BE2C (cell line): ENCODE results near the gene TBL2.
"Not testable (repeated sequence)": the region's sequence is repeated elsewhere in the genome, so short reads cannot be mapped to it uniquely, and the experiment has no call there.

Source experiments
- DNase-seq: peaks from one replicate; pipeline ENCODE4 v3.0.0-alpha.2; 2020
- H3K27me3 ChIP-seq: fragments of 250-450 bp; sonication (Bioruptor Pico); 2 replicates; pipeline ENCODE4 v1.5.1; 2020; ENCODE audit warnings: mild to moderate bottlenecking
- H3K36me3 ChIP-seq: fragments of 250-450 bp; sonication (Bioruptor Pico); 2 replicates; pipeline ENCODE4 v1.5.1; 2020; ENCODE audit warnings: mild to moderate bottlenecking
- H3K4me1 ChIP-seq: fragments of 250-450 bp; sonication (Bioruptor Pico); 2 replicates; pipeline ENCODE4 v1.5.1; 2020
- H3K4me3 ChIP-seq: 2 replicates; pipeline ENCODE4 v1.5.1; 2011; ENCODE audit warnings: low read depth, low read length
- H3K9me3 ChIP-seq: fragments of 250-450 bp; sonication (Bioruptor Pico); 2 replicates; pipeline ENCODE4 v1.5.1; 2020
- TF ChIP-seq, protein P1 (sequence below): IDR thresholded peaks from 2 replicates; pipeline ENCODE4 v1.5.1; 2012; ENCODE audit warnings: mild to moderate bottlenecking, low read depth, low read length

Gene TBL2

DNA sequence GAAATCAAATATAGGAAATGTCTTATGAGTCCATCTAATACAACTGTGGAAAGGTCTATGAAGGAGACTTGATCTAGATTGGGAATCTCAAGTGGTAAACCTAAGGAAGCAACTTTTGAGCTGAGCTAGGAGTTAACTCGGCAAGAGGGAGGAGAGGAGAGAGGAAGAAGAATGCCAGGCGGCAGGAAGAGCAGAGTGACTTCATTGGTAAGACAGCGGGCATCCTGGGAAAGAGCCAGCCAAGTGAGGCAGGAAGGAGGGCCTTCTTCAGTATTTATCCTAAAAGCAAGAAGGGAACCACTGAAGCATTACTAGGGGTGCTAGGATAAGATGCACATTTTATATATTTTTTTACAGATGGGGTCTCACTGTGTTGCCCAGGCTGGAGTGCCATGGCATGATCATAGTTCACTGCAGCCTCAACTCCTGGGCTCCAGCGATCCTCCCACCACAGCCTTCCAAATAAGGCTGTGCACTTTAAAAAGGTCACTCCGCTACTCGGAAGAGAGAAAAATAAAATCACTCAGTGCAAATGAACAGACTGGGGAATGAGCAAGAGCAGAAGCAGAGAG, 22.9 kb downstream of the TBL2 start:
- Histone ChIP-seq H3K9me3 (no peaks in the 10 kb centered on the region), H3K4me1 (no peaks in the 10 kb centered on the region), H3K4me3 (no peak overlapping the region), H3K36me3 (peaks cover 17% of the 10 kb centered on the region), H3K27me3 (no peaks in the 10 kb centered on the region)
- TF ChIP-seq, protein P1, sequence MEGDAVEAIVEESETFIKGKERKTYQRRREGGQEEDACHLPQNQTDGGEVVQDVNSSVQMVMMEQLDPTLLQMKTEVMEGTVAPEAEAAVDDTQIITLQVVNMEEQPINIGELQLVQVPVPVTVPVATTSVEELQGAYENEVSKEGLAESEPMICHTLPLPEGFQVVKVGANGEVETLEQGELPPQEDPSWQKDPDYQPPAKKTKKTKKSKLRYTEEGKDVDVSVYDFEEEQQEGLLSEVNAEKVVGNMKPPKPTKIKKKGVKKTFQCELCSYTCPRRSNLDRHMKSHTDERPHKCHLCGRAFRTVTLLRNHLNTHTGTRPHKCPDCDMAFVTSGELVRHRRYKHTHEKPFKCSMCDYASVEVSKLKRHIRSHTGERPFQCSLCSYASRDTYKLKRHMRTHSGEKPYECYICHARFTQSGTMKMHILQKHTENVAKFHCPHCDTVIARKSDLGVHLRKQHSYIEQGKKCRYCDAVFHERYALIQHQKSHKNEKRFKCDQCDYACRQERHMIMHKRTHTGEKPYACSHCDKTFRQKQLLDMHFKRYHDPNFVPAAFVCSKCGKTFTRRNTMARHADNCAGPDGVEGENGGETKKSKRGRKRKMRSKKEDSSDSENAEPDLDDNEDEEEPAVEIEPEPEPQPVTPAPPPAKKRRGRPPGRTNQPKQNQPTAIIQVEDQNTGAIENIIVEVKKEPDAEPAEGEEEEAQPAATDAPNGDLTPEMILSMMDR = no peak
- DNase-seq = no peak

DNA sequence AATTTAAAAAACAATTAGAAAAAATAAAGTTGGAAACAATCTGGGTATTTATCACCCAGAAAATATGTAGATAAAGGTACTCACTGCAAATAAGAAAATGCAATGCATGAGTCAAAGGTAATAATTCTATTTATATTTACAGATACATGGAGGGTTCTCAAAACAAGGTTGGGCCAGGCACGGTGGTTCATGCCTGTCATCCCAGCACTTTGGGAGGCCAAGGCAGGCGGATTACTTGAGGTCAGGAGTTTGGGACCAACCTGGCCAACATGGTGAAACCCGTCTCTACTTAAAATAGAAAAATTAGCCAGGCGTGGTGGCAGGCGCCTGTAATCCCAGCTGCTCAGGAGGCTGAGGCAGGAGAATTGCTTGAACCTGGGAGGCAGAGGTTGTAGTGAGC, 28.3 kb downstream of the TBL2 start:
- peaks cover 48% of the 10 kb centered on the region for H3K36me3 ChIP-seq
- not testable (repeated sequence) for DNase-seq, H3K27me3 ChIP-seq, H3K4me3 ChIP-seq, H3K4me1 ChIP-seq, H3K9me3 ChIP-seq

DNA sequence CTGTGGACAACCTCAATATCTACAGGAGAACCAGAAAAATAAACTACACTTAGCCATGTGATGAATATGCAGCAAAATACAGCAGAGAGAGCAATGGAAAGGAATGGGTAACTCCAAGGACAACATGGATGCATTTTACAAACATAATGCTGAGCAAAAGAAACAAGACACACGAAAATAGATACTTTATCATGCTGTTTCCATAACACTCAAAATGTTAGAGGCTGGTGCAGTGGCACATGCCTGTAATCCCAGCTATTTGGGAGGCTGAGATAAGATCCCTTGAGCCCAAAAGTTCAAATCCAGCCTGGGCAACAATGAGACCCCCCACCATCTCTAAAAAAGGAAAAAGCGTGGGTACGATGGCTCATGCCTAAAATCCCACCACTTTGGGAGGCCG, 29.2 kb downstream of the TBL2 start:
- no peak for DNase-seq
- Histone ChIP-seq H3K9me3 (no peaks in the 10 kb centered on the region), H3K36me3 (peaks cover 48% of the 10 kb centered on the region), H3K4me1 (peaks cover 2% of the 10 kb centered on the region; the same call in 1 of the 2 replicates), H3K27me3 (no peaks in the 10 kb centered on the region), H3K4me3 (no peak overlapping the region)
- TF ChIP-seq, protein P1 = no peak

DNA sequence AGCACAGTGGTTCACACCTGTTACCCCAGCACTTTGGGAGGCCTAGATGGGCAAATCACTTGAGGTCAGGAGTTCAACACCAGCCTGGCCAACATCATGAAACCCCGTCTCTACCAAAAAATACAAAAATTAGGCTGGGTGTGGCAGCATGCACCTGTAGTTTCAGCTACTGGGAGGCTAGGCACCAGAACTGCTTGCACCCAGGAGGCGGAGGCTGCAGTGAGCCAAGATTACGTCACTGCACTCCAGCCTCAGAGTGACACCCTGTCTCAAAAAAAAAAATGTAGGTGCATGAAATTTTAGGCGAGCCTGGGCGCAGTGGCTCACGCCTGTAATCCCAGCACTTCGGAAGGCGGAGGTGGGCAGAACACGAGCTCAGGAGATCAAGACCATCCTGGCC, 30.5 kb downstream of the TBL2 start:
- H3K36me3 ChIP-seq = peaks cover 58% of the 10 kb centered on the region
- H3K4me1 ChIP-seq = peaks cover 2% of the 10 kb centered on the region; the same call in 1 of the 2 replicates
- TF ChIP-seq, protein P1 = no peak
- no peak for DNase-seq
- no peak overlapping the region for H3K4me3 ChIP-seq
- H3K27me3 ChIP-seq = no peaks in the 10 kb centered on the region
- H3K9me3 ChIP-seq = no peaks in the 10 kb centered on the region

DNA sequence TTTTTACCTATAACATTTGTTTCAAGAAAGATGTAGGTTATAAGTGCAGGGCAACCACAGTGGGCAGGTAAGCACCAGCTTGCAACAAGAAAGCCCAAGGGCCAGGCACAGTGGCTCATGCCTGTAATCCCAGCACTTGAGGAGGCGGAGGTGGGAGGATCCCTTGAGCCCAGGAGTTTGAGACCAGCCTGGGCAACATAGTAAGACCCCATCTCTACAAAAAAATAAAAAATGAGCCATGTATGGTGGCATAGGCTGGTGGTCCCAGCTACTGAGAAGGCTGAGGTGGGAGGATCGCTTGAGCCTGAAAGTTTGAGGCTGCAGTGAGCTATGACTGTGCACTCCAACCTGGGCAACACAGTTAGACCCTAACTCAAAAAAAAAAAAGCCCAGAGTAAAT, 33.7 kb downstream of the TBL2 start:
- no peak for DNase-seq
- Histone ChIP-seq H3K4me3 (no peak overlapping the region), H3K36me3 (peaks cover 57% of the 10 kb centered on the region), H3K9me3 (no peaks in the 10 kb centered on the region), H3K4me1 (peaks cover 2% of the 10 kb centered on the region; the same call in 1 of the 2 replicates), H3K27me3 (no peaks in the 10 kb centered on the region)
- TF ChIP-seq, protein P1 = no peak

DNA sequence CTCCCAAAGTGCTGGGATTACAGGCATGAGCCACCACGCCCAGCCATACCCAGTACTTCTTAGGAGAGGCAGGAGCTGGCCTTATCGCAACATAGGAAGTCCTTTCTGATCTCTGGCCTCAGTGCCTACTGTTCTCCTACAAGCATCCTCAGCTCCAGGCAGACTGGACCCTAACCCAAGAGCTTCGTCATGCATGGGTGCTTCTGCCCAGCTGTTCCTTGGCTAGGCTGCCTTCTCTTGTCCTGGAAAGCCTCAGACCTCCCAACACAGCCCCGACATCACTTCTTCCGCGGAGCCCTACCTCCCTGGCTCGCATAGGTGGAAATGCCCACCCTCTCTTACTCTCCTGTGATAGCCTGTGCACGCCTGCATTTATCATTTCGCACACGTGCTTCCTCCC, 36.7 kb downstream of the TBL2 start:
- TF ChIP-seq, protein P1 = no peak
- no peaks in the 10 kb centered on the region for H3K27me3 ChIP-seq
- no peaks in the 10 kb centered on the region for H3K9me3 ChIP-seq
- H3K4me1 ChIP-seq = peaks cover 2% of the 10 kb centered on the region; the same call in 1 of the 2 replicates
- H3K36me3 ChIP-seq = peaks cover 65% of the 10 kb centered on the region
- no peak overlapping the region for H3K4me3 ChIP-seq
- DNase-seq = no peak
